PC-3 (cell line): ENCODE results near the gene C4orf50.

ENCODE experiments used
- EZH2 ChIP-seq: fragments of 300-600 bp; sonication (generic); IDR thresholded peaks from one replicate; pipeline ENCODE4 v1.6.1; 2017; ENCODE audit warnings: antibody characterized with exemption, mild to moderate bottlenecking, low read length; ENCODE audit not compliant: unreplicated experiment
- EZH2phosphoT487 ChIP-seq: fragments of 300-600 bp; sonication (generic); IDR thresholded peaks from 2 replicates; pipeline ENCODE4 v1.6.1; 2018; ENCODE audit warnings: mild to moderate bottlenecking, antibody characterized with exemption, low read length, borderline replicate concordance
- TF ChIP-seq, protein P1 (sequence below): fragments of 300-600 bp; sonication (generic); conservative IDR thresholded peaks from 2 replicates; pipeline ENCODE4 v1.5.1; 2017; ENCODE audit warnings: antibody characterized with exemption, low read depth, mild to moderate bottlenecking, low read length

GRCh38 chr4:6055436-6055835, 37.2 kb upstream of the C4orf50 start:
- no peak for TF ChIP-seq EZH2
- TF ChIP-seq, protein P1, sequence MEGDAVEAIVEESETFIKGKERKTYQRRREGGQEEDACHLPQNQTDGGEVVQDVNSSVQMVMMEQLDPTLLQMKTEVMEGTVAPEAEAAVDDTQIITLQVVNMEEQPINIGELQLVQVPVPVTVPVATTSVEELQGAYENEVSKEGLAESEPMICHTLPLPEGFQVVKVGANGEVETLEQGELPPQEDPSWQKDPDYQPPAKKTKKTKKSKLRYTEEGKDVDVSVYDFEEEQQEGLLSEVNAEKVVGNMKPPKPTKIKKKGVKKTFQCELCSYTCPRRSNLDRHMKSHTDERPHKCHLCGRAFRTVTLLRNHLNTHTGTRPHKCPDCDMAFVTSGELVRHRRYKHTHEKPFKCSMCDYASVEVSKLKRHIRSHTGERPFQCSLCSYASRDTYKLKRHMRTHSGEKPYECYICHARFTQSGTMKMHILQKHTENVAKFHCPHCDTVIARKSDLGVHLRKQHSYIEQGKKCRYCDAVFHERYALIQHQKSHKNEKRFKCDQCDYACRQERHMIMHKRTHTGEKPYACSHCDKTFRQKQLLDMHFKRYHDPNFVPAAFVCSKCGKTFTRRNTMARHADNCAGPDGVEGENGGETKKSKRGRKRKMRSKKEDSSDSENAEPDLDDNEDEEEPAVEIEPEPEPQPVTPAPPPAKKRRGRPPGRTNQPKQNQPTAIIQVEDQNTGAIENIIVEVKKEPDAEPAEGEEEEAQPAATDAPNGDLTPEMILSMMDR = no peak
- no peak for TF ChIP-seq EZH2phosphoT487
